ENCODE data around the gene BRD9.
"Not testable (repeated sequence)": the region's sequence is repeated elsewhere in the genome, so short reads cannot be mapped to it uniquely, and the experiment has no call there.

The BRD9 gene

GRCh38 chr5:892394-893136 lies at the start of gene BRD9, which contains the start of gene TRIP13:
TSS of gene BRD9 (minus strand) at chr5:892801. CDS start at chr5:892657, 144 bp downstream.
TSS of gene TRIP13 (plus strand) at chr5:892884. CDS start at chr5:892999, 115 bp downstream.
- DNase-seq = peak; percentile 62

- DNase-seq = not testable (repeated sequence)
Measured at GRCh38 chr5:940741-941140, 48.1 kb upstream of the BRD9 start.

- DNase-seq = no peak
Measured at GRCh38 chr5:939368-939767, 46.8 kb upstream of the BRD9 start.

- DNase-seq = no peak
Measured at GRCh38 chr5:937151-937924, 44.7 kb upstream of the BRD9 start.

- DNase-seq = no peak
Measured at GRCh38 chr5:936149-937144, 43.8 kb upstream of the BRD9 start.

- peak; percentile 35 to 42 for DNase-seq
Measured at GRCh38 chr5:935510-936084, 43.0 kb upstream of the BRD9 start.

- not testable (repeated sequence) for DNase-seq
Measured at GRCh38 chr5:934381-934967, 41.9 kb upstream of the BRD9 start.

- not testable (repeated sequence) for DNase-seq
Measured at GRCh38 chr5:933951-934350, 41.4 kb upstream of the BRD9 start.

GRCh38 chr5:933251-933861 lies 40.8 kb upstream of the BRD9 start:
- no peak for DNase-seq

- no peak for DNase-seq
Measured at GRCh38 chr5:932628-933250, 40.1 kb upstream of the BRD9 start.

GRCh38 chr5:932151-932627 lies 39.6 kb upstream of the BRD9 start:
- no peak for DNase-seq

GRCh38 chr5:931570-932145 lies 39.1 kb upstream of the BRD9 start:
- no peak for DNase-seq

GRCh38 chr5:930866-931265 lies 38.3 kb upstream of the BRD9 start:
- DNase-seq = no peak

GRCh38 chr5:929596-929995 lies 37.0 kb upstream of the BRD9 start:
- no peak for DNase-seq

GRCh38 chr5:929182-929581 lies 36.6 kb upstream of the BRD9 start:
- DNase-seq = not testable (repeated sequence)

GRCh38 chr5:927172-928015 lies 34.8 kb upstream of the BRD9 start:
- no peak for DNase-seq

GRCh38 chr5:926417-927171 lies 34.0 kb upstream of the BRD9 start:
- DNase-seq = peak in 1 of 2 experiments; percentile 7

- peak; percentile 44 to 47 for DNase-seq
Measured at GRCh38 chr5:923281-923873, 30.8 kb upstream of the BRD9 start.

All from Kasumi-1 (cell line).